NB4 (cell line): Measurements from ENCODE around the gene SLC25A46.

Experiments used
- DNase-seq: peaks from one replicate; pipeline ENCODE4 v3.0.0; 2010; ENCODE audit warnings: low read depth
- H3K4me3 ChIP-seq: one replicate; pipeline ENCODE4 v1.5.1; 2011; ENCODE audit warnings: mild to moderate bottlenecking, low read depth, low read length, moderate library complexity
- MAX ChIP-seq: IDR thresholded peaks from 2 replicates; pipeline ENCODE4 v1.6.1; 2011; ENCODE audit warnings: low read depth, low read length
- MYC ChIP-seq: IDR thresholded peaks from 2 replicates; pipeline ENCODE4 v1.6.1; 2011; ENCODE audit warnings: low read depth, low read length
- POLR2A ChIP-seq: IDR thresholded peaks from 2 replicates; pipeline ENCODE4 v1.6.1; 2011; ENCODE audit warnings: mild to moderate bottlenecking; ENCODE audit not compliant: insufficient read length; ENCODE audit errors: extremely low read depth
- TF ChIP-seq, protein P1 (sequence below): IDR thresholded peaks from one replicate; pipeline ENCODE4 v1.5.1; 2012; ENCODE audit warnings: low read depth, low read length

The SLC25A46 gene

GRCh38 chr5:110807169-110807568 lies 68.4 kb downstream of the SLC25A46 start:
- TF ChIP-seq, protein P1, sequence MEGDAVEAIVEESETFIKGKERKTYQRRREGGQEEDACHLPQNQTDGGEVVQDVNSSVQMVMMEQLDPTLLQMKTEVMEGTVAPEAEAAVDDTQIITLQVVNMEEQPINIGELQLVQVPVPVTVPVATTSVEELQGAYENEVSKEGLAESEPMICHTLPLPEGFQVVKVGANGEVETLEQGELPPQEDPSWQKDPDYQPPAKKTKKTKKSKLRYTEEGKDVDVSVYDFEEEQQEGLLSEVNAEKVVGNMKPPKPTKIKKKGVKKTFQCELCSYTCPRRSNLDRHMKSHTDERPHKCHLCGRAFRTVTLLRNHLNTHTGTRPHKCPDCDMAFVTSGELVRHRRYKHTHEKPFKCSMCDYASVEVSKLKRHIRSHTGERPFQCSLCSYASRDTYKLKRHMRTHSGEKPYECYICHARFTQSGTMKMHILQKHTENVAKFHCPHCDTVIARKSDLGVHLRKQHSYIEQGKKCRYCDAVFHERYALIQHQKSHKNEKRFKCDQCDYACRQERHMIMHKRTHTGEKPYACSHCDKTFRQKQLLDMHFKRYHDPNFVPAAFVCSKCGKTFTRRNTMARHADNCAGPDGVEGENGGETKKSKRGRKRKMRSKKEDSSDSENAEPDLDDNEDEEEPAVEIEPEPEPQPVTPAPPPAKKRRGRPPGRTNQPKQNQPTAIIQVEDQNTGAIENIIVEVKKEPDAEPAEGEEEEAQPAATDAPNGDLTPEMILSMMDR: no peak
- no peak for TF ChIP-seq MYC
- TF ChIP-seq MAX: no peak
- TF ChIP-seq POLR2A: no peak
- DNase-seq: no peak
- H3K4me3 ChIP-seq: no peak overlapping the region

- H3K4me3 ChIP-seq: no peak overlapping the region
- no peak for TF ChIP-seq POLR2A
- TF ChIP-seq MYC: no peak
- no peak for TF ChIP-seq MAX
- TF ChIP-seq, protein P1: no peak
- no peak for DNase-seq
Observed at GRCh38 chr5:110809006-110809405, 70.2 kb downstream of the SLC25A46 start.
